CD4-positive, alpha-beta T cell treated with Interleukin-12 subunit alpha and Interleukin-12 subunit beta, for 1 hour (primary cell): ENCODE data around the gene CRABP2.

Experiments used
- DNase-seq: peaks from one replicate; pipeline ENCODE4 v3.0.0-alpha.2; 2020

Gene CRABP2

DNA sequence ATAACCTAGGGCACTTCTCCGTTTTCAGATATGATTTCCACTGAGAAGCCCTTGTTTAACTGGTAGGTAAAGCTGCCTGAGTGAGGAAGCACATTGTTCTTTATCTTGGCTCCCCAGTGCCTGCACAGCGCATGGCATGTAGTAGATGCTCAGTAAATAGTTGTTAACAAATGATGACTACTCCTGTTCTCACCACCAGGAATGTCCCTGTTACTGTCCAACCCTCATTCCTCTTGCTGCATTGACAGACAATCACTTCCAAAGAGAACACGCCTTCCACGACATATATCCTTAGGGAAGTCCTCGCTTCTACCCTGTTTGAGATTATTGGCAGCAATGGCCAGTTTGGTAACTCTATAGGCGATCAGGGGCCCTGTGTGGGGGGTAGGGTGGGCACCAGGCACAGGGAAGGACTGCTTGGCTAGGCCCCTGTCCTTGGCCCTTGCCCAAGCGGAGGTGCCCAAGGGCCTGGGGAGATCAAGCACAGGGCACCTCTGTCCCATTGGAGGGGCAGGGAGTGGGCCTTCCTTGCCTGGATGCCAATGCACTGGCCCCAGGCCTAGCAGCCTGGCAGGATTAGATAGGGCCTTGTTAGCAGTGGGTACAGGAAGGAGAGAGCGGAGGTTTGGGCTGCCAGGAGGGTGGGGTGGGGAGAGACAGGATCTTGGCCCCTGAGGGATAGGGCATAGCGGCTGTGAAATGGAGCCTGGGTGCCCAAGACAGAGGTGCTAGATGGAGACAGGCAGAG is 38.3 kb downstream of the CRABP2 start:
- DNase-seq: no peak

DNA sequence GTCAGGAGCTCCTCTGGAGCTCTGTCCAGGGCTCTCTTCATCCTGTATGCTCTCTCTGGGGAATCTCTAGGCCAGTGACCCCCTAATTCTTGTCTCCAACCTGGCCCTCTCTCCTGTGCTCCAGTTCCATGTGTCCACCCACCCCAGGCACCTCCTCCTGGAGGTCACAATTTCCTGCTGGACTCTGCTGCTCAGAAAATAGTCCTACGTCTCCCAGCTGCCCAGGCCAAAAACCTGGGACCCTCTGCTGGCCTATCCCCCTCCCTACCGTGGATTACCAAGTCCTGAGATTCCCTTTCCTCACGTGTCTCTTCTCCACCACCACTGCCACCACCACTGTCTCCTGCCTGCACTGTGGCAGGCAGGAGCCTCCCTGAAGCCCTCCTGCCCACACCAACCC is 39.8 kb downstream of the CRABP2 start:
- no peak for DNase-seq

DNA sequence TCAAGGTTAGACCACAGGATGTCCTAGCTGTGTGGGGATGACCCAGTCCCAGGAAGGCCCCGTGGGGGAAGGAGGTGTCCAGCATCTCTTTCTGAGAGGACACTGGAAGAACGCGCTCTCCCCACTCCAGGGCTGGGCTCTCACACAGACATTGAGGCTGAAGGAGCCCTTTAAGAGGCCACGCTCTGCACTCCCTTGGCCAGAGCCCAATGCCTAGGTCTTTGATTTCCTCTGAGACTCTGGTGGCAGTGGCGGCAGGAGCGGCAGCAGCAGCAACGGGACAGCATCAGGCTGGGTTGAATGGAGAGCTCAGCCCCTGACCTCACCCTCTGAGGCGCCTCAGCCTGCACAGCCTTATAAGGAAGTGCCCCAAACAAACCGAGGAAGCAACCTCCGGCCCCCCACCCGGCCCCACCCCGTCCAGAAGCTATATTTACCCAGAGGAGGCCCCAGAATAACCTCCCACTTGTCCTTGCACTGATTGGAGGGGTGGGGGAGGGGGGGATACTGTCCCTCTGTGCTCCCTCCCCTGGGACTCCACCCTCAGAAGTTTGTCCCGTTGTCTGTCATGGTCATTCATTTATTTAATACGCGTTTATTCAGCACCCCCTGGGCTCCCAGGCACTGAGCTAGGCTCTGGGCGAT is 40.5 kb downstream of the CRABP2 start:
- no peak for DNase-seq

DNA sequence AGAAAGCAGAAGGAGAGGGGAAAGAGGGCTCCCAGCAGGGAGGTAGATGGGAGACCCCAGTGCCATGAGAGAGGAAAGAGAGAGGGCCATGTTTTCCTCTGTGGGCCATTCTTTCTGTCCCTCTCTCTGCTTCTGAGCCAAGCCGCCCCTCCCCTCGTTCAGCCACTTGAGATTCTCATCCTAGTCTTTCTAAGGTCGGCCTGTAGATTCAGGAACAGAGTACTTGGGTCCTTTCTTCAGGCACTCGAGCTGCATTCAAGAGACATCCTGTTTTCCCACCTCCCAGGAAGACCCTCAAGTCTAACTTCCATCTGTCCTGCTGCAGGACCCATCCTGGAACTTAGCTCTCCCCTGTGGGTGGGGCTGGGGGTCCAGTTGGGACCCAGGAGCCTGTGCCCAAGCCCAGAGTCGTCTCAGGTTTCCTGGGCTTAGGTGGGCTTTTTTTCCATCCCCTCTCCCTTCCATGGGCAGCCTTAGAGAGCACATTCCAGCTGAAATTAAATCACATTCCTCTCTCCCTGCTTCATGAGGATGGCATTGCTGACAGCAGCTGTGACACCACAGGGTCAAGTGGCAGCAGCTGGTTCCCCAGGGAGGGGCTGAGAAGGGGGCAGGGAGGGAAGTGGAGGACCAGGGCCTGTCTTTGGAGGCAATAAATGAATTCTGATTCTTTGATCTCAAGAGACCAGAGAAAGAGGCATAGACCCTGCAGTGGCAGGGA is 41.2 kb downstream of the CRABP2 start:
- DNase-seq: no peak

DNA sequence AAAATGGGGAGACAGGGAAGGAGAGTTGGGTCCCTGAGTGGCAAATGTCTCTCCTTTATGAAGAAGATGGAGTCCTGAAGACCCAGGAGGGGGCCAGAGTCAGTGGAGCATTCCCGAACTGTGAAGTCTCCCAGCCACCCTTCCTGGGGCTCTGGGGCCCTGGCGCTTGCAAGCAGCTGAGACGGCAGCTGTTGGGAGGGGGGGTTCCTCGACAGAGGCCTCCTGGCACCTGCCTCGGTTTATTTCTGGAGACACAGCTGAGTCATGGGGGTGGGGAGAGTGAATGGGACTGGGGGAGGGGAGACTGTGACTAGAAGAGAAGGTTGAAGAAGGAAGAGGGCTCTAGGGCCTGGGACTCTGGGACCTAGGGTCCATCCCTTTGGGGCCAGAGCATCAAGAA is 42.2 kb downstream of the CRABP2 start:
- DNase-seq: no peak

DNA sequence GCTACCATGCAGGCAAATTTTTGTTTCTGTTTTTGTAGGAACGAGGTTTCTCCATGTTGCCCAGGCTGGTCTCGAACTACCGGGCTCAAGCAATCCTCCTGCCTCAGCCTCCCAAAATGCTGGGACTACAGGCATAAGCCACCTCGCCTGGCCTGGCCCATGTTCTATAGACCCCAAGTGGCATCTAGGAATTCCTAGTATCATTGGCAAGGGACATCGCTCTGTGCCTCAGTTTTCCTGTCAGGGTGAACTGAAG is 42.7 kb downstream of the CRABP2 start:
- DNase-seq: no peak

DNA sequence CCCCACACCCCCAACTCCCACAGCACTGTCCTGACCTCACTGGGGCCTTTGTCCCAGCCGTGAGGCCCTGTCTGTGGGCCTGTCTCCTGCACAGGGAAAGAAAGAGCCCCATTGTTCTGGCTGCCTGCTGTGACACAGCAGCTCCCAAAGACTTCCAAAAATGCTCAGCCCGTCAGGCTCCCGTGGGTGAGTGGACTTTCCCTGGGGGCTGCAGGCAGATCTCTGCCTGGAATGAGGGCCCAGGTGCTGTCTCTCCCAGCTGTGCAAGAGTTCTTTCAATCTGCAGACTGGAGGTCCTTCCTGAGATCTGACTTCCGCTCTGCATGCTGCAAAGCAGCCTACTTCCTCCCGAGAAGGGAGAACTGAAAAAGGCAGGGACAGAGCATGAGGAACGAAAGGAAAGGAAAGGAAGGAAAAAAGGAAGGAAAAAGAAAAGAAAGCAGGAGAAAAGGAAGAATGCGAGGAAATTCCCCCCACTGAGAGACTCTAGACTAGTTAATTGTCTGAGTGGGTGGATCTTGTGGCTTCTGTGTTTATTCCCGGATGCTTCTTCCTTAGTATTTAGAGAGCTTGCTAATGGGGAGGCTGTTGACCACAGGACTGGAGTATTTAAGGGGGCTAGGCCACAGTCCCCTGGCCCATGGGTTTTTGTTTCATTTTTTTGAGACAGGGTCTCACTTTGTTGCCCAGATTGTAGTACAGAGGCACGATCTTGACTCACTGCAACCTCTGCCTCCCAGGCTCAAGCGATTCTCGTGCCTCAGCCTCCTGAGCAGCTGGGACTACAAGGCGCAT is 43.2 kb downstream of the CRABP2 start:
- no peak for DNase-seq

DNA sequence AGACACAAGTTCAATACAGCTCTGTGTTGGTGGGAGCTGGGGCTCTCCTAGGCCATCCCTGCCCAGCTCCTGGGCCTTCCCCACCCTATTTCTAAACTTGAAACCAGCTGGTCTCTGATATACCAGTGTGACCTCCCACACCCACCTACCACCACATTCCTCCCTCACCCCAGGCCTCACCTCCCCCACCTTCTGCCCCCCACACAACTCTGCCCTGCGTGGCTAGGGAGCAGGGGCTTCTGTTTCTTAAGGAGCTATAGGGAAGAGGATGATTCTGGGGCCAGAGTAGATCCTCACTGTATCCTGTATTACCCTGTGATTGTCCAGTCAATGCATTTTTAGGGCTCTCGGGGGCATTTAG is 44.7 kb downstream of the CRABP2 start:
- no peak for DNase-seq

DNA sequence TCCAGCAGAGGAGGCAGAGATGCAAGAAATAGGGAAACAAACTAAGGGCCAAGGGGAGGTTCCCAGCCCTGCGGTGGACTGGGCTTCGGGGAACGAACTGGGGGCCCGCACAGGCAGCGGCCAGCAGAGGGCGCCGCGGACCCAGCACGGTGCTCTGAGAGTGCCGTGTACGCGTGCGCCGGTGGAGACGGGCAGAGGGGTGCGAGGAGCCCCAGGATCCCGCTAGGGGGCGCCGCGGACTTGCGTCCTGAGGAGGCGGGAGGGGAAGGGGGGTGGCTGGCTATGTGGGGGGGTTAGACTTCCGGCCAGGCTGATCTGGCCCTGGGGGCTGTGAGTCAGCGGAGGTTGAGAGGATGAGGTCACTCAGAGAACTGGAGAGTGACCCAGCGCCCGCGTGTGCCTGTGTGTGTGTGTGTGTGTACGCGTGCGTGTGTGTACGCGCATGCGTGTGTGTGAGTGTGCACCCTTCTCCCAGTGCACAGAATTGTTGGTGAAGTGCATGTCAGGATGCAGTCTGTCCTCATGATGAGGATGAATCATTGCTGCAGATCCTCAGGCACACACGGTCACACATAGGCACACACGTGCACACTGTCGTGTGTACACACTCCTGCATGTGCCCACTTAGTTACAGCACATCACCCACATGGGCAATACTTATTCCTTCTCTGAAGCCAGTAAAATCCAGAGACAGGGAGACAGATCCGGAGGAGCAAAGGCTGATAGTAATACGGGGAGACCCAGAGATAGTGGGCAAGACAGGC is 45.2 kb downstream of the CRABP2 start:
- peak; percentile 92 for DNase-seq

DNA sequence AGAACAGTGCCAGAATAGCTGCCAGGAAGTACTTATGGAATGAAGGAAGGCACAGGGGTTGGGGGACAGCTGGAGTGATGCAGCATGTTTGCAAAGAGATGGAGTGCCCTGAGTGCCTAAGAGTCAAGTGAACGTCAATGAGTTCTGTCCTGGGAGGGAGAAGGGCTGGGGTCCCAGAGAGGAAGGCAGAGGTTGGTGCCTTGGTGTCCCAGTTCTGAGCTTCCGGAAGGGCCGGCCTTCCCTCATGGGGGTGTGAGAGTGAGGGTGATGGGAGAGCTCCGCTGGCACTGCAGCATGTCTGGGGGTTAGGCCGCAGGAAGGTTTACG is 45.8 kb downstream of the CRABP2 start:
- DNase-seq: no peak

DNA sequence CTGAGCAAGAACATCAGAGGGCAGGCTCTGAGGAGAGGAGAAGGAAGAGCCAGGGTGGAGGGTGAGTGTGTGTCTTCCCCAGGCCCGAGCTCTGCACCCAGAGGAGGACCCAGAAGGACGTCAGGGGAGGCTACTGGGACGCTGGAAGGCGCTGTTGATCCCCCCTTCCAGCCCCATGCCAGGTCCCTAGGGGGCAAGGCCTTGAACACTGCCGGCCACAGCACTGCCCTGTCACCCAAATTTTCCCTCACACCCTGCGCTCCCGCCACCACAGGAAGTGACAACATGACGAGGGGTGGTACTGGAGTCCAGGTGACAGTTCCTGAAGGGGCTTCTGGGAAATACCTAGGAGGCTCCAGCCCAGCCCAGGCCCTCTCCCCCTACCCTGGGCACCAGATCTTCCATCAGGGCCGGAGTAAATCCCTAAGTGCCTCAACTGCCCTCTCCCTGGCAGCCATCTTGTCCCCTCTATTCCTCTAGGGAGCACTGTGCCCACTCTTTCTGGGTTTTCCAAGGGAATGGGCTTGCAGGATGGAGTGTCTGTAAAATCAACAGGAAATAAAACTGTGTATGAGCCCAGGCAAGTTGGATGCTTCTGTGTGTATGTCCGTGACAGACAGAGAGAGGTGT is 46.3 kb downstream of the CRABP2 start:
- DNase-seq: no peak

DNA sequence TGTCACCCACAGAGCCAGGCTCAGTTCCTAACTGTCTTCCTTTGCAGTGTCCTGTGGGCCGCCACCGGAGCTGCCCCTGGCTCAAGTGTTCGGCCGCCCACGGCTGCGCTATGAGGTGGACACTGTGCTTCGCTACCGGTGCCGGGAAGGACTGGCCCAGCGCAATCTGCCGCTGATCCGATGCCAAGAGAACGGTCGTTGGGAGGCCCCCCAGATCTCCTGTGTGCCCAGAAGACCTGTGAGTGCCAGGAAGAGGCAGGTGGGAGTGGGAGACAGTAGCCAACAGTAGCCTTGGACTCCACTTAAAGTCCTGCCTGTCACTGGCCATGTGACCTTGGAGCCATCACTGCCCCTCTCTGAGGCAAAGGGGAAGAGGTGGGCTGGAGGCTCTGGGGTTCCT is 46.9 kb downstream of the CRABP2 start:
- DNase-seq: no peak

DNA sequence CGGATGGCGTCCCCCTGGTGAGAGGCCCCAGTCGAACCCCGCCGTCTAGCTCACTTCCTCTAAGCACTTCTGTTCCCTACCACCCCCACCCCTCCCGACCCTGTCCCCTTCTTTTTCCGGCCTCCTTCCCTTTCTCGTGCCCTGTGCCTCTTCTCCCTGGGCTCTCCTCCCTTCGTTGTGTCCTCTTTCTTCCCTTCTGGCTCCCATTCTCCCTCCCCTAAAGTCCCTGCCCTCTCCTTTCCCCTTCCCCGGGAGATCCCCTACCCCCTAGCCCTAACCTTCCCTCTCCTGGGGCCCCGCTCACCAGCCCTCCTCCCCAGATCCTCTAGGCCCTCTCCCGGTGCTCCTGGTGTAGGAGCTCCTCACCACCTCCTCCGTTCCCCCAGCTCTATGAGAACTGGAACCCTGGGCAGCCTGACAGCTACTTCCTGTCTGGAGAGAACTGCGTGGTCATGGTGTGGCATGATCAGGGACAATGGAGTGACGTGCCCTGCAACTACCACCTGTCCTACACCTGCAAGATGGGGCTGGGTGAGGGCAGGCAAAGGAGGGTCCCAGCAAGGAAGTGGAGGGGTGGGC is 47.6 kb downstream of the CRABP2 start:
- no peak for DNase-seq

DNA sequence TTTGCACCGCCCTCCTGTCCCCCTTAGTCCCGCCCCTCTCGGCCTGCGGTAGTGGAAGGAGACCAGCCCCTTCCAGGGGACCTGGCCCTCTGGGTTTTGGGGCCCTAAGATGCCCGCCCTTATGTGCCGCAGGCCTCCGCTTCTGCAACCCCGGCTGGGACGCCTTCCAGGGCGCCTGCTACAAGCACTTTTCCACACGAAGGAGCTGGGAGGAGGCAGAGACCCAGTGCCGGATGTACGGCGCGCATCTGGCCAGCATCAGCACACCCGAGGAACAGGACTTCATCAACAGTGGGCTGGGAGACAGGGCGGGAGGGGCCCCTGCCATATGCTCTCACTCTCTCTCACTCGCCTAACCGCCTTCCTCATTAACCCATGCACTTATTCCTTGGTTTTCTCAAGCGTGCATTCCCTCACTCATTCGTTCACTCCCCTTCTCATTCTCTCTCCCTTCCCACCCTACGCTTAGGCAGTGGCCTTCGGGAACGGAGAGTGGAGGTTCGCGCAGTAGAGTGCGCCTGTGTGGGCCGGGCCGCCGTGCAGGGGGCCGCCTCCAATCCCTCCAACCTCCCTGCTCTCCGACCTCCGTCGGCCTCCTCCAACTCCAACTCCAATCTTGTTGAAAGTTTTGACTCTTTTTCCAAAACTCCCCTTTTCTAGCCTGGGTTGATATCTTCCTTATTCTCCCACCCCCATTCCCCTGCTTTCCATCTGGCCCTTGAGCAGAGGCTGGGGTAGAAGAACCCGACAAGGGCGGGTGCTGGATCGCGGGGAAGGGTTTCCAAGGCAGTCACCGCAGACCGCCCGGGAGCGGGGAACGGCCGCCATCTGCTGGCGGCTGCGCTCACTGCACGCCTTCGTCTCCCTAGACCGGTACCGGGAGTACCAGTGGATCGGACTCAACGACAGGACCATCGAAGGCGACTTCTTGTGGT is 48.3 kb downstream of the CRABP2 start:
- DNase-seq: peak; percentile 78

DNA sequence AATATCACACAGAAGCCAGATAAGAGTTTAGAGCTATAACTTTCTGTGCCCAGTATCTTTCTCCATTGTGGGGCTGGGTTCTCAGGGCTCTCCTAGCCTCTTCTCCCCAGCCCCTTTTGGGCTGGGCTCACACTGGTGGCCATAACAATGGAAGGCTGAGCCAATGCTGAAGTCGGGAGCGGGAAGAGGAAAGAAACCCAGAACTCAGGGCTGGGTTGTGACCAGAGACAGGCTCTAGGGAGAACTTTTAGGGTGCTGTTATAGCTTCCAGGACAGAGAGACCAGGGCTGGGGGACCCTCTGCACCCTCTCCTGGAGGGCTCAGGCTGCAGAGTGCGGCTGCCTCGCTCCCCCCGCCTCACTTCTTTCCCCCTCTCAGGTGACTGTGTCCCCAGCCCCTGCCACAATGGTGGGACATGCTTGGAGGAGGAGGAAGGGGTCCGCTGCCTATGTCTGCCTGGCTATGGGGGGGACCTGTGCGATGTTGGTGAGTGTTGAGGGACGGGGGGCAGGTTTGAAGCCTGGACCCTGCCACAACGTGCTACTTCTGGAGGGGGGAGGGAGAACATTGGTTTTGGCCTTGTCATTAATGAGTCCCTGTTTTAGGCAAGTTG is 49.4 kb downstream of the CRABP2 start:
- DNase-seq: no peak

DNA sequence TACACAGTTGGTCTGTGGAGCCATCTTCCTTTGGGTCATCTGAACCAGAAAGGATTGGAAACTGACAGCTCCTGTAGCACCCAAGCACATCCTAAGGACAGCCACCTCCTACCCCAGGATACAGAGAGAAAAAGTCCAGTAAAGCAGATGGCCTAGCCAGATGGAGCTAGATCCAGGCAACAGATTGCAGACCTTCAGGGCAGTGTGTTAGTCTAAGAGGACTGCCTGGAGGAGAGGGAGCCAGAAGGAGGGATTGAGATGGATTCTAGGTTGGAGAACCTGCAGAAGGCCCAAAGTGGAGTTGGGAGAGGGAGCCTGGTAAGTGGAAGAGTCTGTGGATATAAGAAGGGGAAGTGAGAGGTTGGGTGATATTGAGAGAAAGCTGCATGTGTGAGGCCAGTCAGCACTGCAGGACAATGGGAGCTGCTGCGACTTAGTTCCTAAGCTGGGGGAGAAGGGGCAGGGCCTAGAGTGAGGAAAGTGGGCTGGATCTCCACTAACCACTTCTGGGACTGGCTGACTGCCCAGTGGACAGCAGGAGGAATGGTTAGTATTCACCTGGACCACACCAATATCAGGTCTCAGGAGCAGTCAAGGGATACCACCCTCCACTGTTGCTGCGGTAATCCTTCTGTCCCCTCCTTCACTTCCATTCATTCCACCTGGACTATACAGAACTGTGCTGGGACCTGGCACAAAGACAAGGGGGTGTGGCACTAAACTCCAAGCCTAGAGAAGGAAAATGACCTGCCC is 50.1 kb downstream of the CRABP2 start:
- DNase-seq: no peak

DNA sequence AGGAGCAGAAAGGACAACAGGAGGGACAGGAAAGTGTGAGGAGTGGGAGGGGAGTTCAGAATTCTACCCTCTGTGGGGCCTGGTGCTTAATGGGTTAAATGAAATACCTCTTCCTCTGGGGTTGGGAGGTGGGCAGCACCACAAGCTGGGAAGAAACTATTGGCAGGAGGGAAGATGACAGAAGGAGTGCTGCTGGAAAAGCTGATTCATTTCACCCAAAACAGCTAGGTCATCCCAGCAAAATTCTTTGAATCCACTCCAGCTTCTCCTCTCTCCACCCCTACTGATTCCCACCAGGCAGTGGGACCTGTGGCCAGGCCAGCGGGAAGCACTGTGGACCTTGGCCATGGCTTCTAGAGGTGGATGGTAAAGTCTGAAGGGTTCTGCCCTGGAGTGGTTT is 50.7 kb downstream of the CRABP2 start:
- DNase-seq: no peak

DNA sequence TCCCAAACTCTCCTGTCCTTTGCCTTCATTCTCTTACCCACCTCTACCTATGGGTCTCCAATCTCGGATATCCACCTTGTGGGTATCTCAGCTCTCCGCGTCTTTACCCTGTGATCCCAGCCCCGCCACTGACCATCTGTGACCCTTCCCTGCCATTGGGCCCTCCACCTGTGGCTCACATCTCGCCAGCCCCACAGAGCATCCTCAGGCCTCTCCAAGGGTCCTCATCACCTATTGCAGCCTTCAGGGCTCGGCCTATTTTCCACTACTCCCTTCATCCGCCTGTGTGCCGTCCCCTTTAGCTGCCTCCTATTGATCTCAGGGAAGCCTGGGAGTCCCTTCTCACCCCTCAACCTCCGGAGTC is 52.4 kb downstream of the CRABP2 start:
- DNase-seq: no peak

DNA sequence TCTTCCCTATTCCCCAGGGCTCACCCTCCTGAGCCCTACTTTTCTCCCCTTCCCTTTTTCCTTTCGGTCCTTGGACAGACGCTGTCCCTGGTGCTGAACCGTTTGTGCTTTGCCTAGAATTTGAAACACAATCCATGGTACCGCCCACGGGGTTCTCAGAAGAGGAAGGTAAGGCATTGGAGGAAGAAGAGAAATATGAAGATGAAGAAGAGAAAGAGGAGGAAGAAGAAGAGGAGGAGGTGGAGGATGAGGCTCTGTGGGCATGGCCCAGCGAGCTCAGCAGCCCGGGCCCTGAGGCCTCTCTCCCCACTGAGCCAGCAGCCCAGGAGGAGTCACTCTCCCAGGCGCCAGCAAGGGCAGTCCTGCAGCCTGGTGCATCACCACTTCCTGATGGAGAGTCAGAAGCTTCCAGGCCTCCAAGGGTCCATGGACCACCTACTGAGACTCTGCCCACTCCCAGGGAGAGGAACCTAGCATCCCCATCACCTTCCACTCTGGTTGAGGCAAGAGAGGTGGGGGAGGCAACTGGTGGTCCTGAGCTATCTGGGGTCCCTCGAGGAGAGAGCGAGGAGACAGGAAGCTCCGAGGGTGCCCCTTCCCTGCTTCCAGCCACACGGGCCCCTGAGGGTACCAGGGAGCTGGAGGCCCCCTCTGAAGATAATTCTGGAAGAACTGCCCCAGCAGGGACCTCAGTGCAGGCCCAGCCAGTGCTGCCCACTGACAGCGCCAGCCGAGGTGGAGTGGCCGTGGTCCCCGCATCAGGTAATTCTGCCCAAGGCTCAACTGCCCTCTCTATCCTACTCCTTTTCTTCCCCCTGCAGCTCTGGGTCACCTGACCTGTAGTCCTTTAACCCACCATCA is 53.0 kb downstream of the CRABP2 start:
- DNase-seq: no peak
